Calu3 (cell line): Measurements from ENCODE around the gene PLXNB2. TPM values are rescaled to one million over a fixed set of nuclear protein-coding genes. Genes with fewer than 3 reads are reported as not detected.

Experiments
- BruUV-seq: library from RNA; stranded (reverse); fragments of 400-500 nt; replicated peaks from 2 replicates; lab custom pipeline; 2021; lab: Mats Ljungman, UMichigan
- CTCF ChIA-PET: fragments of 300-600 bp; sonication (Branson Sonifier 250); formaldehyde crosslinking; loops from one replicate; lab custom pipeline; 2022; ENCODE audit warnings: antibody characterized with exemption; lab: Charles Lee
- DNase-seq: peaks from one replicate; pipeline ENCODE4 v3.0.0; 2022
- H3K27ac Mint-ChIP-seq: one replicate; pipeline ENCODE4 v1.8.0; 2022; ENCODE audit warnings: mixed read lengths; ENCODE audit not compliant: unreplicated experiment
- H3K27me3 Mint-ChIP-seq: one replicate; pipeline ENCODE4 v1.8.0; 2022; ENCODE audit warnings: mixed read lengths; ENCODE audit not compliant: unreplicated experiment
- H3K36me3 Mint-ChIP-seq: one replicate; pipeline ENCODE4 v1.8.0; 2022; ENCODE audit warnings: mild to moderate bottlenecking, moderate library complexity, mixed read lengths; ENCODE audit not compliant: insufficient read depth, unreplicated experiment
- H3K4me1 Mint-ChIP-seq: one replicate; pipeline ENCODE4 v1.8.0; 2022; ENCODE audit warnings: mild to moderate bottlenecking, low read depth, mixed read lengths; ENCODE audit not compliant: unreplicated experiment
- H3K4me3 Mint-ChIP-seq: one replicate; pipeline ENCODE4 v1.8.0; 2022; ENCODE audit warnings: mild to moderate bottlenecking, low read depth, moderate library complexity, mixed read lengths; ENCODE audit not compliant: unreplicated experiment
- H3K9me3 Mint-ChIP-seq: one replicate; pipeline ENCODE4 v1.8.0; 2022; ENCODE audit warnings: low read depth, mixed read lengths; ENCODE audit not compliant: unreplicated experiment
- intact Hi-C: fragments of 100-400 bp; cut with micrococcal nuclease; formaldehyde crosslinking; loops from one replicate; pipeline ENCODE4 v1.10.0; 2022; ENCODE audit not compliant: unreplicated experiment
- total RNA-seq: library from RNA; stranded (reverse); gene quantifications from 2 replicates; pipeline ENCODE4 v1.2.3, GENCODE V29; 2022
- TF ChIP-seq, protein P1 (sequence below): fragments of 200-600 bp; IDR thresholded peaks from one replicate; pipeline ENCODE4 v1.8.0; 2022; ENCODE audit warnings: antibody characterized with exemption; ENCODE audit not compliant: unreplicated experiment

PLXNB2 gene
- total RNA-seq, 1 experiment from 2014 or later, result 298 TPM

DNA sequence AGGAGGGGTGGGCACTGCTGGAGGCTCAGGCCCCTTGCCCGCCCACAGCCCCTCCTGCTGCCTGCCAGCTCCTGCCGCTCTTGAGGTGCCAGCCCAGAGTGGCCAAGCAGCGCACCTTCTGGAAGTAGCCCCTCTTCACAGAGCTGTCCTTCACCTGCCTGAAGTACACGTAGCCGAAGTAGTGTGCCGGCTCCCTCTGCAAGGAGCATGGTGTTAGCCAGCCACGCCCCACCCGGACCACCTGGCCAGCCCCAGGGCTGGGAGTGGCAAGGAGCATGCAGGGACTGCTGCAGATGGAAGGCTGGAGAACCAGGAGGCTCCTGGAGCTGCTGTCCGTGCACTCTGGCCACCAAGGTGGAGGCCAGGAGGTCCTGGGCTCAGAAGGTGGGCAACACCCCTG lies 9.7 kb upstream of the PLXNB2 start:
- DNase-seq, result no peak
- Mint-ChIP-seq H3K36me3 (peaks cover 9% of the 10 kb centered on the region), H3K4me1 (no peaks in the 10 kb centered on the region), H3K27ac (no peak overlapping the region), H3K4me3 (no peak overlapping the region), H3K9me3 (no peaks in the 10 kb centered on the region), H3K27me3 (no peaks in the 10 kb centered on the region)
- no TSS peak for BruUV-seq
- intact Hi-C loops, result no loop called here
- TF ChIP-seq, protein P1, sequence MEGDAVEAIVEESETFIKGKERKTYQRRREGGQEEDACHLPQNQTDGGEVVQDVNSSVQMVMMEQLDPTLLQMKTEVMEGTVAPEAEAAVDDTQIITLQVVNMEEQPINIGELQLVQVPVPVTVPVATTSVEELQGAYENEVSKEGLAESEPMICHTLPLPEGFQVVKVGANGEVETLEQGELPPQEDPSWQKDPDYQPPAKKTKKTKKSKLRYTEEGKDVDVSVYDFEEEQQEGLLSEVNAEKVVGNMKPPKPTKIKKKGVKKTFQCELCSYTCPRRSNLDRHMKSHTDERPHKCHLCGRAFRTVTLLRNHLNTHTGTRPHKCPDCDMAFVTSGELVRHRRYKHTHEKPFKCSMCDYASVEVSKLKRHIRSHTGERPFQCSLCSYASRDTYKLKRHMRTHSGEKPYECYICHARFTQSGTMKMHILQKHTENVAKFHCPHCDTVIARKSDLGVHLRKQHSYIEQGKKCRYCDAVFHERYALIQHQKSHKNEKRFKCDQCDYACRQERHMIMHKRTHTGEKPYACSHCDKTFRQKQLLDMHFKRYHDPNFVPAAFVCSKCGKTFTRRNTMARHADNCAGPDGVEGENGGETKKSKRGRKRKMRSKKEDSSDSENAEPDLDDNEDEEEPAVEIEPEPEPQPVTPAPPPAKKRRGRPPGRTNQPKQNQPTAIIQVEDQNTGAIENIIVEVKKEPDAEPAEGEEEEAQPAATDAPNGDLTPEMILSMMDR, result no peak
- CTCF ChIA-PET, result no interaction called here

DNA sequence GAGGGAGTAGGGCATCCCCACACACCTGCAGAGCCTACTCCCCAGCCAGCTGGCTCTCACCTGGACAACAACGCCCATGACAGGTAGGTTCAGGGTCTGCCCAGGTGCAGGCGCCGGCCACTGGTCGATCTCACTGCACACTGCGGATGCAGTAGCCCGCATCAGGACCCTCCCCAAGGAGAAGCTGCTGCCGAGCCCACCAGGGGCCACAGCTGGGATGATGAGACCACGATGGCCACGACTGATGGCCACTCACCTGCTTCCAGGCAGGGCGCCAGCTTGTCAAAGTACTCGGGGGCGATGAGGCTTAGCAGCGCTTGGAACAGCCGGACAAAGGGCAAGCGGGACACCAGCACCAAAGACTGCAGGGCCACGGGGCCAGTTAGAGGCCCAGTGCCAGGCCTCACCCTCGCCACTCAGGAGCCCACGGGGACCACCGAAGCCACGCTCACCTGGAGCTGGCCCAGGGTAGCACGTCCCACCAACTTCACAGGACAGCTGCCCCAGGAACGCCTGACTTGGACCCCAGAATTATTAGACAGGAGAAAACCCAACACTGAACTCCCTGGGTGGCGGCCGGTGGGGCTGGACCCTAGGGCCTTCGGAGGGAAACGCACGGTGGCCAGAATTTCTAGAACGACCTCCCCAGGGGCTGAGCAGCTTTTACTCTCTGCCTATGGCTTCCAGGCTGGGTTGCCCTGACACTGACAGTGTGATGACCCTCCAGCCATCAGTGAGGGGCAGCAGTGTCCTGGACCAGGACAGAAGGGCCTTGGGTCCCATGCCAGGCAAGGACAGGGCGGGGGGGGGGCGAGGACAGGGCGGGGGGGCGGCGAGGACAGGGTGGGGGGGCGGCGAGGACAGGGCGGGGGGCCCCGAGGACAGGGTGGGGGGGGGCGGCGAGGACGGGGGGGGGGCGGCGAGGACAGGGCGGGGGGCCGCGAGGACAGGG lies 8.9 kb upstream of the PLXNB2 start:
- no peaks in the 10 kb centered on the region for H3K4me1 Mint-ChIP-seq
- TF ChIP-seq, protein P1, result no peak
- H3K27me3 Mint-ChIP-seq, result no peaks in the 10 kb centered on the region
- CTCF ChIA-PET, result interaction anchor here (0.6 kb wide), 1 partner anchor 473 kb away, joined by 3 read pairs; no protein-coding TSS in a partner anchor
- no peaks in the 10 kb centered on the region for H3K9me3 Mint-ChIP-seq
- BruUV-seq, result no TSS peak
- H3K27ac Mint-ChIP-seq, result no peak overlapping the region
- H3K4me3 Mint-ChIP-seq, result no peak overlapping the region
- peaks cover 15% of the 10 kb centered on the region for H3K36me3 Mint-ChIP-seq
- DNase-seq, result no peak
- intact Hi-C loops, result no loop called here

DNA sequence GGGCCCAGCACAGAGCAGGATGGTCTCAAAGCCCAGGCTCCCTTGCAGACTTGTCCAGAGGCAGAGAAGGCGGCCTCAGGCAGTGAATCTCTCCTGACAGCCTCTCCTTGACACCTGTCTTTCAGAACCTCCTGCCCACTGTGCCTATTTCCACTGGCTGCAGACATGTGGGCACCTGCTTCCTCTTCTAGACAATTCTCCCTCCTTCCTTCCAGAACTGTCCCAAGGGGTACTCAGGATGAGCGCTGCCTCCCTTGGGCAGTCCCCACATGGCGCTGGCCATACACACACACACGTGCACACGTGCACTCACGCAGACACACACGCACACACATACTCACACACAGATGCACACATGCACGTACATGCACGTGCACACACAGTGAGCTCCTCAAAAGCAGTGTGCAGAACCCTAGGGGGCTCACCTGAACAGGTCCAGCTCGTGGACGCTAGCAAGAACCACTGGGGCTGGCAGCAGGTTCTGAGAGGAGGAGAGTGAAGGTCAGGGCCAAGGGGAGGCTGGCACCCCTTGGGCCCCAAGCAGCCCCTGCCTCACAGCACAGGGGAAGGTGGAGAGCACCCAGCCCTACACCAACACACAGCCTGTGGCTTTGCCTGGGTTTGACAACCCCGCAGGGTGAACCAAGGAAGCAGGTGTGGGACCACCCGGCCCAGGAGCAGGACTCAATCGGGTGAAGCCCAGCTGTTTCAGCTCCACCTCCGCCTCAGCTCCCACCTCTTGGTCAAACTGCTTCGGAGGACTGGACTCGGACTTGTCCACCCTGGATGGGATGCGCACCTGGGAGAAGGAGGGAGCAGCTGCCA lies 8.1 kb upstream of the PLXNB2 start:
- no peaks in the 10 kb centered on the region for H3K9me3 Mint-ChIP-seq
- TF ChIP-seq, protein P1, result no peak
- H3K4me1 Mint-ChIP-seq, result no peaks in the 10 kb centered on the region
- H3K27ac Mint-ChIP-seq, result no peak overlapping the region
- CTCF ChIA-PET, result interaction anchor here (0.6 kb wide), 1 partner anchor 472 kb away, joined by 3 read pairs; no protein-coding TSS in a partner anchor
- intact Hi-C loops, result no loop called here
- DNase-seq, result no peak
- no peaks in the 10 kb centered on the region for H3K27me3 Mint-ChIP-seq
- BruUV-seq, result no TSS peak
- no peak overlapping the region for H3K4me3 Mint-ChIP-seq
- peaks cover 17% of the 10 kb centered on the region for H3K36me3 Mint-ChIP-seq

DNA sequence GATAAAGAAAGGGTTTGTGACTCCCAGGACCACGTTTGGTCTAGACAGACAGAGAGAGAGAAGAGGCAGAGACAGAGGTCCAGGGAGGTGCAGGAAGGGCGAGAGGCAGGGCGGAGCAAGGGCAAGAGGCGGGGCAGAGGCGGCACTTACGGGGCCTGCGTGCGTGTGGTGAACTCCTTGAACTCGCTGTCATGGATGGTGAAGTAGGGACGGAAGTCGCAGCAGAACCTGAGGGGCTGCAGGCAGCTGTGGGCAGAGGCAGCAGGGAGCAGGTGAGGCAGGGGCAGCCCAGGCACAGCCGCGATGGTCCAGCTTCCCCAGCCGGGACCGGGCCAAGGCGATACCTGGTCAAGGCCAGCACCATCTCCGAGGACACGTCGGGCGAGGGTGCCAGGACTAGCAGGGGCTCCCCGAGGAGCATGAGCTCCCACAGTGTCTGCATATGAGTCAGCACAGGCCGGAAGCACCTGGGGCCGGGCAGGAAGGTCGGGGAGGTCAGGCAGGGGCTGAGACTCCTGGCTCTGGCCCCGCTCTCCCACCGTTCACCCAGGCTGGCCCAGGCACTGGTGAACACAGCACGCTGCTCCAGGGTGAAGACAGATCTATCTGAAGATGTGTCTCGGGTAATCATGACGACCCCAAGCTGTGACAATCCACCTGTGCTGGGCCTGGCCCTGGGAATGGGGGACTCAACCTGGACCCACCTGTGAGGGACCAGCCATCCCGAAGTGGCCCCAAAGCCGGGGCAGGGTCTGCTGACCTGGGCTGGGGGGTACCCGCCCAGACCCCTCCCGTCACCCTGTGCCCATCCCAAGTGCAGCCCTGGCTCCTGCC lies 7.2 kb upstream of the PLXNB2 start:
- no peak for DNase-seq
- CTCF ChIA-PET, result no interaction called here
- intact Hi-C loops, result no loop called here
- Mint-ChIP-seq H3K9me3 (no peaks in the 10 kb centered on the region), H3K4me1 (no peaks in the 10 kb centered on the region), H3K27me3 (no peaks in the 10 kb centered on the region), H3K27ac (no peak overlapping the region), H3K4me3 (no peak overlapping the region), H3K36me3 (peaks cover 17% of the 10 kb centered on the region)
- BruUV-seq, result no TSS peak
- TF ChIP-seq, protein P1, result no peak
